GM19328 (cell line): ENCODE measurements around the gene IL1R2.

ENCODE experiments used
- ATAC-seq: cut with Tn5 transposase; IDR thresholded peaks from one replicate; pipeline ENCODE4 v1.9.1; 2021; ENCODE audit warnings: mild to moderate bottlenecking, moderate library complexity; ENCODE audit not compliant: unreplicated experiment

The IL1R2 gene

GRCh38 chr2:102076512-102076911 lies 84.8 kb downstream of the IL1R2 start:
- no peak for ATAC-seq
